ENCODE data around the gene SNRNP40.
"Not testable (repeated sequence)": the region's sequence is repeated elsewhere in the genome, so short reads cannot be mapped to it uniquely, and the experiment has no call there.

SNRNP40 gene

GRCh38 chr1:31310198-31310597 is 13.6 kb upstream of the SNRNP40 start:
- TF ChIP-seq TAF1 (IDR thresholded peaks at IDR 0.05; ENCODE audit: borderline replicate concordance, low read depth, low read length) (no peak), POLR2AphosphoS5 (IDR thresholded peaks at IDR 0.05; ENCODE audit: low read depth, low read length) (no peak), POLR2A (IDR thresholded peaks at IDR 0.05; ENCODE audit: low read depth, low read length) (no peak)
- no peak for DNase-seq (ENCODE audit: insufficient read length)
- FAIRE-seq: no peak

- no peak for TF ChIP-seq POLR2A (IDR thresholded peaks at IDR 0.05; ENCODE audit: low read depth, low read length)
- TF ChIP-seq TAF1 (IDR thresholded peaks at IDR 0.05; ENCODE audit: borderline replicate concordance, low read depth, low read length): no peak
- no peak for TF ChIP-seq POLR2AphosphoS5 (IDR thresholded peaks at IDR 0.05; ENCODE audit: low read depth, low read length)
- FAIRE-seq: no peak
- DNase-seq (ENCODE audit: insufficient read length): no peak
These were observed 11.4 kb upstream of the SNRNP40 start for GRCh38 chr1:31308036-31308435.

- FAIRE-seq: no peak
- DNase-seq (ENCODE audit: insufficient read length): no peak
- TF ChIP-seq POLR2AphosphoS5 (IDR thresholded peaks at IDR 0.05; ENCODE audit: low read depth, low read length) (no peak), TAF1 (IDR thresholded peaks at IDR 0.05; ENCODE audit: borderline replicate concordance, low read depth, low read length) (no peak), POLR2A (IDR thresholded peaks at IDR 0.05; ENCODE audit: low read depth, low read length) (no peak)
These were observed 9.7 kb upstream of the SNRNP40 start for GRCh38 chr1:31306278-31306677.

DNA sequence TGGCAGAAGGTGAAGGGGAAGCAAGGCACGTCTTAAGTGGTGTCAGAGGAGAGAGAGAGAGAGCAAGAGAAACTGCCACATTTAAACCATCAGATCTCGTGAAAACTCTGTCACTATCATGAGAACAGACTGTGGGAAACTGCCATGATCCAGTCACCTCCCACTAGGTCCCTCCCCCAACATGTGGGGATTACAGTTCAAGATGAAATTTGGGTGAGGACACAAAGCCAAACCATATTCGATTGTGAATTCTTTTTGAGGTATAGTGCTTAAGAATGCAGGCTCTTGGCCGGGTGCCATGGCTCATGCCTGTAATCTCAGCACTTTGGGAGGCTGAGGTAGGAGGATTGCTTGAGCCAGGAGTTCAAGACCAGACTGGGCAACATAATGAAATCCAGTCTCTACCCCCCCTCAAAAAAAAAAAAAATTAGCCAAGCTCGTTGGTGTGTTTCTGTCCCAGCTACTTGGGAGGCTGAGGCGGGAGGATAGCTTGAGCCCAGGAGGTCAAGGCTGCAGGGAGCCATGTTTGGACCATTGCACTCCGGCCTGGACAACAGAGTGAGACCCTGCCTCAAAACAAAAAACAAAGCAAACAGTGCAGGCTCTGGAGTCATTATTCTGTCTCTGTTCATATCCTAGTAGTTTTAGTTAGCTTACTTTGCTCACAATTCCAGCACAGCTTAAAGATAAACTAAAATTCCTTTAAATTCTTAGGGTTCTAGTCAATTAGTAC is 6.3 kb upstream of the SNRNP40 start:
- DNase-seq (ENCODE audit: insufficient read length): no peak
- FAIRE-seq: no peak
- TF ChIP-seq POLR2AphosphoS5 (IDR thresholded peaks at IDR 0.05; ENCODE audit: low read depth, low read length) (no peak), TAF1 (IDR thresholded peaks at IDR 0.05; ENCODE audit: borderline replicate concordance, low read depth, low read length) (no peak), POLR2A (IDR thresholded peaks at IDR 0.05; ENCODE audit: low read depth, low read length) (no peak)

DNA sequence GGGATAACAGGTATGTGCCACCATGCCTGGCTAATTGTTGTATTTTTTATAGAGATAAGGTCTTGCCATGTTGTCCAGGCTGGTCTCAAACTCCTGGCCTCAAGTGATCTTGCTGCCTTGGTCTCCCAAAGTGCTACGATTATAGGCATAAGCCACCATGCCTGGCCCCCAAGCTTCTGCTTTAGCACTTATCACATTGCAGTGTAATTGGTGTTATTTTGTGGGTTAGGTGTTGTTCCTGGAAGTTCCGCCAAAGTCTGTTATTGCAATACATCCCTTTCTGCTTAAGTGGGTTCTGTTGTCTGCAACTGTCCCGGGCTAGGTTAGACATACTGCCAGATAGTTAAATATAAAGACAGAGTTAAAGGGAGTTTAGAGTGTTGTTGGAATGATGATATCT is 3.6 kb upstream of the SNRNP40 start:
- no peak for DNase-seq (ENCODE audit: insufficient read length)
- FAIRE-seq: no peak
- TF ChIP-seq POLR2A (IDR thresholded peaks at IDR 0.05; ENCODE audit: low read depth, low read length) (no peak), TAF1 (IDR thresholded peaks at IDR 0.05; ENCODE audit: borderline replicate concordance, low read depth, low read length) (no peak), POLR2AphosphoS5 (IDR thresholded peaks at IDR 0.05; ENCODE audit: low read depth, low read length) (no peak)

GRCh38 chr1:31299365-31299764 is 2.8 kb upstream of the SNRNP40 start:
- DNase-seq (ENCODE audit: insufficient read length) (no peak), FAIRE-seq (no peak)
- no peak for TF ChIP-seq POLR2A (IDR thresholded peaks at IDR 0.05; ENCODE audit: low read depth, low read length)
- no peak for TF ChIP-seq POLR2AphosphoS5 (IDR thresholded peaks at IDR 0.05; ENCODE audit: low read depth, low read length)
- no peak for TF ChIP-seq TAF1 (IDR thresholded peaks at IDR 0.05; ENCODE audit: borderline replicate concordance, low read depth, low read length)

- no peak for FAIRE-seq
- no peak for DNase-seq (ENCODE audit: insufficient read length)
- no peak for TF ChIP-seq POLR2A (IDR thresholded peaks at IDR 0.05; ENCODE audit: low read depth, low read length)
- TF ChIP-seq TAF1 (IDR thresholded peaks at IDR 0.05; ENCODE audit: borderline replicate concordance, low read depth, low read length): no peak
- TF ChIP-seq POLR2AphosphoS5 (IDR thresholded peaks at IDR 0.05; ENCODE audit: low read depth, low read length): no peak
These were observed 974 bp upstream of the SNRNP40 start for GRCh38 chr1:31297277-31298247.

- FAIRE-seq: no peak
- DNase-seq (ENCODE audit: insufficient read length): no peak
- no peak for TF ChIP-seq TAF1 (IDR thresholded peaks at IDR 0.05; ENCODE audit: borderline replicate concordance, low read depth, low read length)
- no peak for TF ChIP-seq POLR2AphosphoS5 (IDR thresholded peaks at IDR 0.05; ENCODE audit: low read depth, low read length)
- no peak for TF ChIP-seq POLR2A (IDR thresholded peaks at IDR 0.05; ENCODE audit: low read depth, low read length)
These were observed 608 bp downstream of the SNRNP40 start for GRCh38 chr1:31295874-31296485.

DNA sequence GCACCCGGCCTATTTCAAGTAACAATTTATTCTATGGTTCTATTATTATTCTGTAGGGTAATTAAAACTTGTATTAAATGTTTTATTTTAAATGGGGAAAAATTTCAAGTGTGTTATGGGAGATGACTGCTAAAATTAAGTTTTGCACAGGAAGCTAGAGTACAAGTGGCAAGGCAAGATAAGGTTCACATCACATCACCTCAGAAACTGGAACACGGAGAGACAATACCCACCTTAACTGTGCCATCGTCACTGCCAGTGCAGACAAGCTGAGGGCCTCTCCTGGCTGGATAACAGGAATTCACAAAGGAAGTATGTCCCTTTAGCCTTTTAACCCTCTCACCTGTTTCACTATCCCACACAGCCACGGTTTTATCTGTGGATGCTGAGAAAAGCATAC is 7.6 kb downstream of the SNRNP40 start:
- FAIRE-seq: no peak

GRCh38 chr1:31287791-31288190 is 8.8 kb downstream of the SNRNP40 start:
- peak; percentile 74 for FAIRE-seq
- DNase-seq (ENCODE audit: insufficient read length): not testable (repeated sequence)

More for the DNA sequence above, 7.6 kb downstream of the SNRNP40 start:
- TF ChIP-seq POLR2AphosphoS5 (IDR thresholded peaks at IDR 0.05; ENCODE audit: low read depth, low read length) (no peak), POLR2A (IDR thresholded peaks at IDR 0.05; ENCODE audit: low read depth, low read length) (no peak), TAF1 (IDR thresholded peaks at IDR 0.05; ENCODE audit: borderline replicate concordance, low read depth, low read length) (no peak)
- DNase-seq (ENCODE audit: insufficient read length): no peak

- not testable (repeated sequence) for FAIRE-seq; DNase-seq (ENCODE audit: insufficient read length)
These were observed 14.2 kb downstream of the SNRNP40 start for GRCh38 chr1:31282426-31282825.

DNA sequence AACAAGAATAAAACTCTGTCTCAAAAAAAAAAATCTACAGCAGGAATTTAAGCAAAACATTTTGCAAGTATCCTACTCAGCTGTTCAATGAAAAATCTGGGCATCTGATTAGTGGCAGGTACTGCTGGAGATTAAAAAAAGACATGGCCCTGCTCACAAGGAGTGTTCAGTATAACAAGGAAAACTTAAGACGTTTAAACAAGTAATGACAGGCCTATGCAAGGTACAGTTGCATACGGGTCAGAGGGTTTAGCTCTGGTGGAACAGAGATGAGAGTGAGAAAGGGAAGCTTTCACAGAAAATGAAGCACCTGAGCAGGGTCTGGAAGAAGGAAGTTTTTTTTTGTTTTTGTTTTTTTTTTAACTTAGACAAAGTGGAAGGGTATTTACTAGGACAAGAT is 23.0 kb downstream of the SNRNP40 start:
- no peak for FAIRE-seq
- no peak for TF ChIP-seq POLR2A (IDR thresholded peaks at IDR 0.05; ENCODE audit: low read depth, low read length)
- no peak for TF ChIP-seq POLR2AphosphoS5 (IDR thresholded peaks at IDR 0.05; ENCODE audit: low read depth, low read length)
- no peak for DNase-seq (ENCODE audit: insufficient read length)

Measured in GM12892 (cell line).